RWPE2 (cell line): ENCODE measurements around the gene PGLYRP4.

Source experiments
- ATAC-seq: fragments of 200-7000 bp; cut with Tn5 transposase; 3 replicates; pipeline ENCODE4 v1.9.1; 2021; ENCODE audit warnings: low read depth
- DNase-seq: peaks from one replicate; pipeline ENCODE4 v3.0.0-alpha.2; 2020; ENCODE audit warnings: low spot score
- H3K27ac ChIP-seq: fragments of 450-650 bp; 2 replicates; pipeline ENCODE4 v1.5.1; 2017; ENCODE audit warnings: mild to moderate bottlenecking; ENCODE audit not compliant: poor library complexity, severe bottlenecking
- H3K27me3 ChIP-seq: fragments of 250-450 bp; sonication (Bioruptor Pico); 2 replicates; pipeline ENCODE4 v1.5.1; 2021; ENCODE audit warnings: mild to moderate bottlenecking, moderate library complexity; ENCODE audit not compliant: insufficient read depth, poor library complexity, severe bottlenecking
- H3K36me3 ChIP-seq: fragments of 250-450 bp; sonication (Bioruptor Pico); 2 replicates; pipeline ENCODE4 v1.5.1; 2020; ENCODE audit warnings: low read depth, mild to moderate bottlenecking, moderate library complexity
- H3K4me1 ChIP-seq: fragments of 250-450 bp; sonication (Bioruptor Pico); 2 replicates; pipeline ENCODE4 v1.5.1; 2021; ENCODE audit warnings: mild to moderate bottlenecking, moderate library complexity; ENCODE audit not compliant: insufficient read depth, poor library complexity, severe bottlenecking
- H3K4me3 ChIP-seq: fragments of 250-450 bp; sonication (Bioruptor Pico); 2 replicates; pipeline ENCODE4 v1.5.1; 2021; ENCODE audit warnings: mild to moderate bottlenecking, moderate library complexity; ENCODE audit not compliant: severe bottlenecking
- H3K9me3 ChIP-seq: fragments of 250-450 bp; sonication (Bioruptor Pico); 2 replicates; pipeline ENCODE4 v1.5.1; 2021; ENCODE audit warnings: mild to moderate bottlenecking, moderate library complexity; ENCODE audit not compliant: severe bottlenecking
- TF ChIP-seq, protein P1 (sequence below): fragments of 450-650 bp; IDR thresholded peaks from one replicate; pipeline ENCODE4 v1.5.1; 2017; ENCODE audit warnings: mild to moderate bottlenecking, moderate library complexity; ENCODE audit not compliant: poor library complexity, severe bottlenecking

The PGLYRP4 gene

DNA sequence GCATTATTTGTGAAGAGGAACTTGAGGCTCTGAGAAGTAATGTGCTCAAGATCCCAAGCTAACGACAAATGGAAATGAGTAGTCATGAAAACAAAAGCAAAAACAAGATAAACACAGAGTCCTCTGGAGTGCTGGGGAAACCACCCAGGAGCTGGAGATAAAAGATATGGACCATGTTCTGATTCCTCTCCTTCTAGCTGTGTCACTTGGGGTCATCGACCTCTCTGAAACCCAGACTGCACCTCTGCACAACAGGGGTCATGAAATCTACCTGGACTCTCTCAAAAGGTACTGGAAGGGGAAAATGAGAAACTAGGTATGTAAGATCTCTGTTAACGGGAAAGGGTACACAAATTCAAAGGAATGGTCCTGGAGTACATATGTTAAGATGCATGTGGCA lies 6.5 kb downstream of the PGLYRP4 start:
- H3K9me3 ChIP-seq = no peaks in the 10 kb centered on the region
- ATAC-seq (no peak), DNase-seq (no peak)
- H3K36me3 ChIP-seq = no peaks in the 10 kb centered on the region
- no peak overlapping the region for H3K4me3 ChIP-seq
- TF ChIP-seq, protein P1, sequence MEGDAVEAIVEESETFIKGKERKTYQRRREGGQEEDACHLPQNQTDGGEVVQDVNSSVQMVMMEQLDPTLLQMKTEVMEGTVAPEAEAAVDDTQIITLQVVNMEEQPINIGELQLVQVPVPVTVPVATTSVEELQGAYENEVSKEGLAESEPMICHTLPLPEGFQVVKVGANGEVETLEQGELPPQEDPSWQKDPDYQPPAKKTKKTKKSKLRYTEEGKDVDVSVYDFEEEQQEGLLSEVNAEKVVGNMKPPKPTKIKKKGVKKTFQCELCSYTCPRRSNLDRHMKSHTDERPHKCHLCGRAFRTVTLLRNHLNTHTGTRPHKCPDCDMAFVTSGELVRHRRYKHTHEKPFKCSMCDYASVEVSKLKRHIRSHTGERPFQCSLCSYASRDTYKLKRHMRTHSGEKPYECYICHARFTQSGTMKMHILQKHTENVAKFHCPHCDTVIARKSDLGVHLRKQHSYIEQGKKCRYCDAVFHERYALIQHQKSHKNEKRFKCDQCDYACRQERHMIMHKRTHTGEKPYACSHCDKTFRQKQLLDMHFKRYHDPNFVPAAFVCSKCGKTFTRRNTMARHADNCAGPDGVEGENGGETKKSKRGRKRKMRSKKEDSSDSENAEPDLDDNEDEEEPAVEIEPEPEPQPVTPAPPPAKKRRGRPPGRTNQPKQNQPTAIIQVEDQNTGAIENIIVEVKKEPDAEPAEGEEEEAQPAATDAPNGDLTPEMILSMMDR = no peak
- H3K4me1 ChIP-seq = no peaks in the 10 kb centered on the region
- no peak overlapping the region for H3K27ac ChIP-seq
- no peaks in the 10 kb centered on the region for H3K27me3 ChIP-seq

DNA sequence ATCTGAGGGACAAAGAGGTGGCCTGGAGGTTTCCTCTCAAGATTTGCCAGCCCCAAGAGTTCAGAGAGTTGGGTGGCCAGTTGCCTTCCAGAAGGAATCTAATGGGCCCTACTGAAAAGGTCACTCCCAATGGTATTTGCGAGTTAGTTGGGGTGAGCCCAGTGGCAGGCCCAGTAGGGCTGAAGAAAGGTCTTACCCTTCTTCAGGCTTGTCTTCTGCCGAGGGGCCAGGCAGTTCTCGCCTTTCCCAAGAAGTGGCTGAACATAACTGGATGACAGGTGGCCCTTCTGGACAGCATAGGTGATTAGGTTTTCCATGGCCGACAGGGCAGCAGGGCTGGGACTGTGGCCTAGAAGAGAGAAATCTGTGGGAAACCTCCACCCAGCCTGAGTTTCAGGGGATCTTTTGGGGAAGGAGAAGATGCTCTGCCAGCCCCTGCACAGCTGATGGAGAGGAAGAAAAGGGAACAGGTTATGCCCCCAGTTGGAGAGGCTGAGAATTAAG lies 7.2 kb downstream of the PGLYRP4 start:
- no peaks in the 10 kb centered on the region for H3K4me1 ChIP-seq
- no peak for ATAC-seq

DNA sequence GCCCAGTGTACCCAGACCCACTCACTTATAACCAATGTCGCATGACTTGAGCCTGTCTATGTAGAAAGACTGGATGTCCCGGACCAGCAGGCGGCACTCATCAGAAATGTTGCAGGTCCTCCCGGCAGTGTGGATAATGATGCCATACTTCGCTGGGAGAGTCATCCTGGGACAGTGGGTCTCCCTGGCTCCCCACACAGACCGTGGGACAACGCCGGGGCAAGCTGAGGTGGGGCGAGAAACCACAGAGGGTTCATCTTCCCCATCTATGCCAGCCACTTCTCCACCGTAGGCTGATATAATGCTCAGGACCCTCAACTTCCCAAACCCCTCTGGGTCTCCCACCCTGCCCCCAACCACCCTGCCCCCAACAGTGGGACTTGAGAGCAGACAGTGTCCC lies 8.3 kb downstream of the PGLYRP4 start:
- TF ChIP-seq, protein P1 = no peak
- H3K4me1 ChIP-seq = no peaks in the 10 kb centered on the region

More for the DNA sequence above, 7.2 kb downstream of the PGLYRP4 start:
- TF ChIP-seq, protein P1 = no peak
- H3K36me3 ChIP-seq = no peaks in the 10 kb centered on the region
- H3K27ac ChIP-seq = no peak overlapping the region
- no peaks in the 10 kb centered on the region for H3K27me3 ChIP-seq
- no peaks in the 10 kb centered on the region for H3K9me3 ChIP-seq
- DNase-seq = no peak
- no peak overlapping the region for H3K4me3 ChIP-seq

DNA sequence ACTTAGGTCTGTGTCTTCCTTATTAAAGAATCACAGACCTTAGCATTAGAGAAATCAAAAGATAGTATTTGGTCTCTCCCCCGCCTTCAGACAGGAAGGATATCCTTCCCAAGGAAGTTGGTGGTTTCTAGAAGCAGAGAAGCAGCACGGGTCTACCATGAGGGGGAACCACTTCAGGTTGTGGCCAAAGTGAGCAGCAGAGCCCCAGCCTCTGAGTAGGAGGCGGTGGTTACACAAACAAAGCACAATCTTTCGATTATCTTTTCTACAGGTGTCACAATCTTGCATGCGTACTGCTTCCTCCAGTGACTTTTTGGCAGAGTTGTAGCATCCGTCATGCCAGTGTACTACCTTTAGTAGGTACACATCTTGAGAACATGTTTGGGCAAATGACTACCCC lies 8.8 kb downstream of the PGLYRP4 start:
- no peaks in the 10 kb centered on the region for H3K27me3 ChIP-seq
- H3K4me3 ChIP-seq = no peak overlapping the region
- DNase-seq = no peak
- no peaks in the 10 kb centered on the region for H3K4me1 ChIP-seq
- no peaks in the 10 kb centered on the region for H3K36me3 ChIP-seq
- no peak overlapping the region for H3K27ac ChIP-seq
- H3K9me3 ChIP-seq = no peaks in the 10 kb centered on the region
- TF ChIP-seq, protein P1 = no peak
- no peak for ATAC-seq

More for the DNA sequence above, 8.3 kb downstream of the PGLYRP4 start:
- no peak overlapping the region for H3K4me3 ChIP-seq
- ATAC-seq (no peak), DNase-seq (no peak)
- no peaks in the 10 kb centered on the region for H3K27me3 ChIP-seq
- H3K9me3 ChIP-seq = no peaks in the 10 kb centered on the region
- no peaks in the 10 kb centered on the region for H3K36me3 ChIP-seq
- H3K27ac ChIP-seq = no peak overlapping the region

DNA sequence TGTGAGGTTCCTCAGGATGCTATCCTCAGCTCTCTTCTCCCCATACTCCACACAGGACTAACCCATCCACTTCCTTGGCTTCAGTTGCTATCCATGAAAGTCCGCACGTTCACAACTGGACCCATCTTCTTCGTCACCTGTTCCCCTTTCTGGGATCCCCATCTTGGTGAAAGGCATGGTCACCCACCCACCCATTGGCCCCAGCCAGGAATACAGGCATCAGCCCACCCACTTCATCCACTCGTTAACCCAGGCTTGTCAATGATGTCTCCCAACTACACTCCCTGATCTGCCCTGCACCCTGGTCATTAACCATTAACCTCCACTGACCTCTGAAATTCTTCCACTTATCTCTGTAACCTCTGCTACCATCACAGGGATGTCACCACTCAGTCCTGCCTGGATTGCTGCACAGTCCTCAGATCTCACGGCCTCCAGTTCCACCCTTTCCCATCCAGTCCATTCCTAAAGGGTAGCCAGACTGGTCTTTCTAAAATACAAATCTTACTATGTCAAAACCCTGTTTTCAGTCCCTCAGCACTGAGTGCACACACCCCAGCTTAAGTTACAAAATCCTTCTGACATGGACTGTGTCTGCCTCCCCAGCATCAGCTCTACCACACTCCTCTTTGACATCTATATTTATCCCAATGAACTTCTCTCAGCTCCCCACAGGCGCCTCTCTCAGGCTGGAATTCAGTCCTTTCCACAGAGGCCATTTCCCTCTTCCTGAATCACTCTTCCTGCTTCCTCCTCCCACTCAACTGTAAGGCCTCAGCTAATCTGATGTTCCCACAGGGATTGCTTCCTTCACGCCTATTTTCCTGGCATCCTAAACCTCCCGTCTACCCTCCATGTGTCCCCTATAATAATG lies 10.4 kb downstream of the PGLYRP4 start:
- DNase-seq (no peak), ATAC-seq (no peak)
- Histone ChIP-seq H3K4me1 (no peaks in the 10 kb centered on the region), H3K4me3 (no peak overlapping the region), H3K9me3 (no peaks in the 10 kb centered on the region), H3K36me3 (no peaks in the 10 kb centered on the region), H3K27me3 (no peaks in the 10 kb centered on the region), H3K27ac (no peak overlapping the region)
- TF ChIP-seq, protein P1 = no peak
